Spinal cord (tissue), 10 donors: Measurements from ENCODE around the gene C1orf35. TPM values are rescaled to one million over a fixed set of nuclear protein-coding genes. Genes with fewer than 3 reads are reported as not detected.

Source experiments
- DNase-seq, 6 donors: peaks; one replicate each; pipeline versions ENCODE4 v3.0.0 to v3.0.0-alpha.2; 2013 to 2015; ENCODE audit warnings: low spot score in 6 of 6, low read depth in 4 of 6
- H3K27ac ChIP-seq: one replicate; pipeline ENCODE4 v1.5.1; 2013; ENCODE audit warnings: low read depth, low read length, control low read depth
- H3K27me3 ChIP-seq: one replicate; pipeline ENCODE4 v1.6.1; 2013; ENCODE audit warnings: low read length; ENCODE audit not compliant: control insufficient read depth, insufficient read depth
- H3K36me3 ChIP-seq: one replicate; pipeline ENCODE4 v1.6.1; 2013; ENCODE audit warnings: low read length; ENCODE audit not compliant: control insufficient read depth, insufficient read depth
- H3K4me1 ChIP-seq: one replicate; pipeline ENCODE4 v1.6.1; 2013; ENCODE audit warnings: low read length; ENCODE audit not compliant: control insufficient read depth, insufficient read depth
- H3K4me3 ChIP-seq: one replicate; pipeline ENCODE4 v1.5.1; 2013; ENCODE audit warnings: low read depth, low read length, control low read depth
- H3K9me3 ChIP-seq: one replicate; pipeline ENCODE4 v1.6.1; 2013; ENCODE audit warnings: low read length; ENCODE audit not compliant: control insufficient read depth, insufficient read depth
- WGBS: methylation state at CpG from one replicate; pipeline ENCODE4 v1.1.5; 2013; ENCODE audit warnings: missing lambda C conversion rate; ENCODE audit not compliant: insufficient coverage; 5-methylcytosine and 5-hydroxymethylcytosine counted together
- polyA plus RNA-seq, 2 donors: library from polyadenylated mRNA; unstranded; fragments of 120-200 nt; gene quantifications; one replicate each; pipeline ENCODE4 v1.2.1, GENCODE V29; 2013; ENCODE audit not compliant: insufficient read length in 2 of 2
- total RNA-seq, 2 donors: library from RNA; depleted of rRNA in 1 of 2; stranded (reverse); fragments of 120-200 nt in 1 of 2; fragments of >200 nt in 1 of 2; gene quantifications; one replicate each; pipeline versions ENCODE4 v1.2.3 to v1.2.4, GENCODE V29; 2013 to 2014
- donor health status: healthy.

Gene C1orf35
- total and polyA plus RNA-seq, 4 donors: 3.8 to 29.4 (median 20.1) TPM

DNA sequence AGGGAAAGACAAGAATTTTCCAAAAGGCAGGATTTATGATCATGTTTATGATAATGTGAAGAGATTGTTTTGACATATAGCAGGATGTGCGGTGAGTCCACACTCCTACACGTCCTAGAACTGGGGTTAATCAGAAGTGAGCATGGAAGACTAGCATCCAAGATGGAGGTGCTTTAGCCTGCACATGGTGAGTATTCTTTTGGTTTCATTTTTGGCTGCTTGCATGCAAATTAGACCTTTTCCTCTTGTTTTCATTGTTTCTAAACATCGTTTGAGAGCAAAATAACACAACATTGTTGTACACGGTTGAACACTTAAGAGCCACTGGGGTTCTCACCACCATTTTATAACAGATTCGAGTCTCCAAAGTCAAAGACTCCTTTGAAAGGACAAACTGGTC is 22.1 kb upstream of the C1orf35 start:
- H3K9me3 ChIP-seq: no peaks in the 10 kb centered on the region
- H3K4me3 ChIP-seq: no peak overlapping the region
- H3K36me3 ChIP-seq: no peaks in the 10 kb centered on the region
- peaks cover under 1% of the 10 kb centered on the region for H3K27me3 ChIP-seq
- no peaks in the 10 kb centered on the region for H3K4me1 ChIP-seq
- H3K27ac ChIP-seq: no peak overlapping the region
- WGBS: 73% methylated on average over 4 of the region's 5 CpGs
- DNase-seq: no peak

GRCh38 chr1:228123505-228123904 is 20.4 kb upstream of the C1orf35 start:
- H3K9me3 ChIP-seq: no peaks in the 10 kb centered on the region
- no peak overlapping the region for H3K27ac ChIP-seq
- no peak overlapping the region for H3K4me3 ChIP-seq
- H3K36me3 ChIP-seq: no peaks in the 10 kb centered on the region
- 60% methylated on average over 2 of the region's 2 CpGs for WGBS
- no peaks in the 10 kb centered on the region for H3K27me3 ChIP-seq
- no peak for DNase-seq
- no peaks in the 10 kb centered on the region for H3K4me1 ChIP-seq

- no peaks in the 10 kb centered on the region for H3K27me3 ChIP-seq
- no peak overlapping the region for H3K4me3 ChIP-seq
- H3K36me3 ChIP-seq: no peaks in the 10 kb centered on the region
- no peak overlapping the region for H3K27ac ChIP-seq
- no CpG with 5 or more reads among the region's 1 CpG for WGBS
- no peaks in the 10 kb centered on the region for H3K9me3 ChIP-seq
- DNase-seq: no peak
- no peaks in the 10 kb centered on the region for H3K4me1 ChIP-seq
These were observed 19.9 kb upstream of the C1orf35 start for GRCh38 chr1:228122921-228123441.

DNA sequence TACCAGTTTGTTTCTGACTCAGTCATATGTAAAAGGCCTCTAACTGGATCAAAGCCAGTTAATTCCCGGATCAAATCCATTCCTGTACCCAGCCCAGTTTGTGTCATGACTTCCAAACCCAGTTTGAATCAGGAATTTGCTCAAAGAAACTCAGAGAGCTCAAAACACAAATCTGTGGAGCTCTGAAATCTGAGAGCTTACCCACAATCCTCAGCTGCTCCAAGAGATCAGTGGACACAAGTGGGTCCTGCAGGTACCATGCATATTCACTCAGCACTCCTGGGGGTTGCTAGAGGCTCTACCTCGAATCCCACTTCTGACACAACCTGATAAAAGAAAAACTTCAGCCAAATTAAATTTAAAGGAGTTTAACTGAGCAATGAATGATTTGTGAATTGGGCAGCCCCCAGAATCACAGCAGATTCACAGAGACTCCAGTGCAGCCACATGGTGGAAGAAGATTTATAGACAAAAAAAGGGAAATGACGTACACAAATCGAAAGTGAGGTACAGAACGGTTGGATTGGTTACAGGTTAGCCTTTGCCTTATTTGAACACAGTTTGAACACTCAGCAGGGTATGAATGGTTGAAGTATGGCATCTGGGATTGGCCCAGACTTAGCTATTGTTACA is 17.8 kb upstream of the C1orf35 start:
- Histone ChIP-seq H3K4me1 (no peaks in the 10 kb centered on the region), H3K36me3 (no peaks in the 10 kb centered on the region), H3K27ac (no peak overlapping the region), H3K9me3 (no peaks in the 10 kb centered on the region), H3K4me3 (no peak overlapping the region), H3K27me3 (no peaks in the 10 kb centered on the region)
- WGBS: 73% methylated on average over 4 of the region's 5 CpGs
- no peak for DNase-seq

- no CpG with 5 or more reads among the region's 1 CpG for WGBS
- no peaks in the 10 kb centered on the region for H3K27me3 ChIP-seq
- H3K4me1 ChIP-seq: no peaks in the 10 kb centered on the region
- DNase-seq: no peak
- H3K27ac ChIP-seq: no peak overlapping the region
- no peak overlapping the region for H3K4me3 ChIP-seq
- H3K9me3 ChIP-seq: no peaks in the 10 kb centered on the region
- H3K36me3 ChIP-seq: no peaks in the 10 kb centered on the region
These were observed 17.2 kb upstream of the C1orf35 start for GRCh38 chr1:228120351-228120750.

GRCh38 chr1:228118040-228118439 is 14.9 kb upstream of the C1orf35 start:
- no peaks in the 10 kb centered on the region for H3K27me3 ChIP-seq
- no CpG with 5 or more reads among the region's 2 CpGs for WGBS
- no peaks in the 10 kb centered on the region for H3K36me3 ChIP-seq
- no peaks in the 10 kb centered on the region for H3K9me3 ChIP-seq
- H3K27ac ChIP-seq: no peak overlapping the region
- no peak overlapping the region for H3K4me3 ChIP-seq
- DNase-seq: no peak
- H3K4me1 ChIP-seq: no peaks in the 10 kb centered on the region

GRCh38 chr1:228117335-228117734 is 14.2 kb upstream of the C1orf35 start:
- Histone ChIP-seq H3K27me3 (no peaks in the 10 kb centered on the region), H3K4me1 (no peaks in the 10 kb centered on the region), H3K9me3 (no peaks in the 10 kb centered on the region), H3K4me3 (no peak overlapping the region), H3K27ac (no peak overlapping the region), H3K36me3 (no peaks in the 10 kb centered on the region)
- WGBS: no CpG with 5 or more reads among the region's 4 CpGs
- no peak for DNase-seq

- Histone ChIP-seq H3K4me1 (peaks cover 5% of the 10 kb centered on the region), H3K27ac (no peak overlapping the region), H3K9me3 (no peaks in the 10 kb centered on the region), H3K36me3 (no peaks in the 10 kb centered on the region), H3K4me3 (no peak overlapping the region), H3K27me3 (no peaks in the 10 kb centered on the region)
- DNase-seq: no peak
- no CpG with 5 or more reads among the region's 3 CpGs for WGBS
These were observed 11.7 kb upstream of the C1orf35 start for GRCh38 chr1:228114827-228115226.

DNA sequence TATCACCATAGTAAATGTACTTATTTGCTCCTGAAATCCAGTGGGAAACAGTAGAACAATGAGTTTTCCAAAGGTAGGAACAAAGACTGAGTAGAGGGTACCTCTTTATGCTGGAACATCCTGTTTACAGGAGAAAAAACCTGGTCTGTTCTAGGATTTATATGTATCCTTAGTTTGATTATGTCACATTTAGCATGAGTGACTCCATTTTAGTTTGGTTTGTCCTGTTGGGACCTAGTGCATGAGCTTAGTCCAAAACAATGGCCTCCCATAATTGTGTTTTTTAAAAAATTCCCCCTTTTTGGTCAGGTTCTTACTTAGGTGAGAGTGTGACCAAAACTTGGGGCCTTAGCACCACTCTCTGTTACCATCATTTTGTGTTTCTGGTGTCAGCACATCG is 9.5 kb upstream of the C1orf35 start:
- peaks cover 5% of the 10 kb centered on the region for H3K36me3 ChIP-seq
- DNase-seq: no peak
- peaks cover 24% of the 10 kb centered on the region for H3K4me1 ChIP-seq
- no peak overlapping the region for H3K27ac ChIP-seq
- H3K27me3 ChIP-seq: no peaks in the 10 kb centered on the region
- no CpG with 5 or more reads among the region's 1 CpG for WGBS
- H3K9me3 ChIP-seq: no peaks in the 10 kb centered on the region
- H3K4me3 ChIP-seq: no peak overlapping the region

- WGBS: 100% methylated on average over 2 of the region's 7 CpGs
- DNase-seq: no peak
- H3K27me3 ChIP-seq: no peaks in the 10 kb centered on the region
- no peak overlapping the region for H3K27ac ChIP-seq
- peaks cover 27% of the 10 kb centered on the region for H3K4me1 ChIP-seq
- H3K4me3 ChIP-seq: no peak overlapping the region
- no peaks in the 10 kb centered on the region for H3K9me3 ChIP-seq
- peaks cover 9% of the 10 kb centered on the region for H3K36me3 ChIP-seq
These were observed 9.0 kb upstream of the C1orf35 start for GRCh38 chr1:228112167-228112566.
